Suprapubic skin (tissue), 4 donors: ENCODE data around the gene POLD3. TPM values are rescaled to one million over a fixed set of nuclear protein-coding genes. Genes with fewer than 3 reads are reported as not detected.

ENCODE experiments used
- DNase-seq, 2 donors: peaks; one replicate each; pipeline ENCODE4 v3.0.0-alpha.2; 2019; ENCODE audit warnings: low spot score in 2 of 2
- H3K27ac ChIP-seq: fragments of 200-600 bp; sonication (generic); one replicate; pipeline ENCODE4 v1.5.1; 2019
- H3K27me3 ChIP-seq: fragments of 200-600 bp; sonication (generic); one replicate; pipeline ENCODE4 v1.5.1; 2019
- H3K36me3 ChIP-seq: fragments of 200-600 bp; sonication (generic); one replicate; pipeline ENCODE4 v1.5.1; 2019
- H3K4me1 ChIP-seq: fragments of 200-600 bp; sonication (generic); one replicate; pipeline ENCODE4 v1.5.1; 2019
- H3K4me3 ChIP-seq: fragments of 200-600 bp; sonication (generic); one replicate; pipeline ENCODE4 v1.5.1; 2019; ENCODE audit warnings: mild to moderate bottlenecking
- H3K9me3 ChIP-seq: fragments of 200-600 bp; sonication (generic); one replicate; pipeline ENCODE4 v1.5.1; 2019
- CTCF ChIP-seq, 2 donors: fragments of 200-600 bp in 1 of 2; fragments of 450-650 bp in 1 of 2; sonication (generic) in 1 of 2; IDR thresholded peaks; one replicate each; pipeline ENCODE4 v1.5.1; 2016 to 2019; ENCODE audit warnings: antibody characterized with exemption in 2 of 2, mild to moderate bottlenecking in 1 of 2, moderate library complexity in 1 of 2
- EP300 ChIP-seq: sonication (generic); formaldehyde crosslinking; IDR thresholded peaks from one replicate; pipeline ENCODE4 v1.6.1; 2017; ENCODE audit warnings: antibody characterized with exemption
- POLR2A ChIP-seq, 2 donors: fragments of 450-650 bp; IDR thresholded peaks; one replicate each; pipeline ENCODE4 v1.6.1; 2017; ENCODE audit warnings: antibody characterized with exemption in 2 of 2, mild to moderate bottlenecking in 2 of 2, moderate library complexity in 2 of 2
- POLR2AphosphoS5 ChIP-seq, 3 donors: sonication (generic); formaldehyde crosslinking; IDR thresholded peaks; one replicate each; pipeline ENCODE4 v1.6.1; 2017; ENCODE audit warnings: antibody characterized with exemption in 3 of 3
- WGBS: methylation state at CpG from one replicate; pipeline ENCODE4 v1.1.5; 2018; 5-methylcytosine and 5-hydroxymethylcytosine counted together
- total RNA-seq, 4 donors: library from RNA; depleted of rRNA; stranded (reverse); fragments of >200 nt; gene quantifications; one replicate each; pipeline ENCODE4 v1.1.0, GENCODE V29; 2016

The POLD3 gene
- total RNA-seq, 4 donors from 2014 or later, result 10.9 to 26.6 (median 14.7) TPM

DNA sequence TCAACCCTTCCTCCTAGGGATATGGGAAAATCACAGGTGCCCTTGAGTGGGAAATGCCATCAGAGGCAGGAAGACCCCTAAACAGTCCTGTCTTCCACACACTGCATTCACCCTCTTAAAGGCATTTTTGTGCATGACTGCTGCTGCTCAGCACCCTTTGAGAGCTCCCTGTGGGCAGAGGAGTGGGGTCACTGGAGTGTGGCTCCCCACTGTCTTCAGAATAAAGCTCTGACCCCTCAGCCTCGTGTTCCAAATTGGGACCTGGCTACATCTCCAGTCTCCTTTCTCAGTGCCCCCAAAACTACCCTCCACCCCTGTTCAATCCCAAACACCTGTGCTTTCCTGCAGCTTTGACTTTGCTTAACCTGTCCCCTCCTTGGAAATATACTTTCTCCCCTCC lies 92.3 kb downstream of the POLD3 start:
- Histone ChIP-seq H3K27me3 (no peaks in the 10 kb centered on the region), H3K4me3 (no peak overlapping the region), H3K4me1 (peaks cover 12% of the 10 kb centered on the region), H3K36me3 (no peaks in the 10 kb centered on the region), H3K9me3 (no peaks in the 10 kb centered on the region), H3K27ac (no peak overlapping the region)
- WGBS, result 87% methylated on average over 1 of the region's 1 CpG
- TF ChIP-seq POLR2AphosphoS5 (IDR thresholded peaks at IDR 0.05), result no peak
- TF ChIP-seq EP300, result no peak
- TF ChIP-seq CTCF (IDR thresholded peaks at IDR 0.05), result no peak
- TF ChIP-seq POLR2A (IDR thresholded peaks at IDR 0.05), result no peak
- peak; percentile 26 to 29 for DNase-seq

GRCh38 chr11:74685338-74685737 lies 93.0 kb downstream of the POLD3 start:
- DNase-seq, result no peak
- H3K4me3 ChIP-seq, result no peak overlapping the region
- H3K27me3 ChIP-seq, result no peaks in the 10 kb centered on the region
- no peaks in the 10 kb centered on the region for H3K36me3 ChIP-seq
- H3K4me1 ChIP-seq, result peaks cover 12% of the 10 kb centered on the region
- H3K9me3 ChIP-seq, result no peaks in the 10 kb centered on the region
- TF ChIP-seq CTCF (IDR thresholded peaks at IDR 0.05), result no peak
- no peak for TF ChIP-seq POLR2A (IDR thresholded peaks at IDR 0.05)
- no peak for TF ChIP-seq EP300
- TF ChIP-seq POLR2AphosphoS5 (IDR thresholded peaks at IDR 0.05), result no peak
- no peak overlapping the region for H3K27ac ChIP-seq

DNA sequence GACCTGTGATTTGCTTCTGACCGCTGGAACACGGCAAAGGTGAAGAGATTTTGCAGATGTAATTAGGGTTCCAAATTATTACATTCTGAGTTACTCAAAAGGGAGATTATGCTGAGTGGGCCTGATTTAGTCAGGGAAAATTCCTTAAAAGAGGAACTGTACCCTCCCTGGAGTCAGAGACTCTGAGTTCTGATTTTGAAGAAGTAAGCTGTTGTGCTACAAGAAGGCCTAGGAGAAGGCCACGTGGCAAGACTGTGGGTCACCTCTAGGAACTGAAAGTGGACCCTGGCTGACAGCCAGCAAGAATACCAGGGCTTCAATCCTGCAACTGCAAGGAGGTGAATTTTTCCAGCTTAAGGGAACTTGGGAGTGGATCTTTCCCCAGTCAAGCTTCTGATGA lies 93.5 kb downstream of the POLD3 start:
- H3K36me3 ChIP-seq, result no peaks in the 10 kb centered on the region
- WGBS, result 96% methylated on average over 3 of the region's 3 CpGs
- H3K9me3 ChIP-seq, result no peaks in the 10 kb centered on the region
- H3K27me3 ChIP-seq, result no peaks in the 10 kb centered on the region
- peaks cover 12% of the 10 kb centered on the region for H3K4me1 ChIP-seq
- no peak for DNase-seq
- no peak overlapping the region for H3K27ac ChIP-seq
- no peak for TF ChIP-seq POLR2AphosphoS5 (IDR thresholded peaks at IDR 0.05)
- no peak for TF ChIP-seq CTCF (IDR thresholded peaks at IDR 0.05)
- no peak for TF ChIP-seq EP300
- no peak for TF ChIP-seq POLR2A (IDR thresholded peaks at IDR 0.05)
- H3K4me3 ChIP-seq, result no peak overlapping the region

- no peak overlapping the region for H3K27ac ChIP-seq
- no peak for TF ChIP-seq POLR2AphosphoS5 (IDR thresholded peaks at IDR 0.05)
- TF ChIP-seq EP300, result no peak
- no peak for TF ChIP-seq POLR2A (IDR thresholded peaks at IDR 0.05)
- TF ChIP-seq CTCF (IDR thresholded peaks at IDR 0.05), result no peak
- H3K9me3 ChIP-seq, result no peaks in the 10 kb centered on the region
- 76% methylated on average over 4 of the region's 4 CpGs for WGBS
- H3K36me3 ChIP-seq, result no peaks in the 10 kb centered on the region
- H3K4me3 ChIP-seq, result no peak overlapping the region
- DNase-seq, result no peak
- H3K4me1 ChIP-seq, result peaks cover 12% of the 10 kb centered on the region
- no peaks in the 10 kb centered on the region for H3K27me3 ChIP-seq
These were observed 94.4 kb downstream of the POLD3 start for GRCh38 chr11:74686792-74687191.

- H3K36me3 ChIP-seq, result no peaks in the 10 kb centered on the region
- H3K9me3 ChIP-seq, result no peaks in the 10 kb centered on the region
- TF ChIP-seq CTCF (IDR thresholded peaks at IDR 0.05), result no peak
- no peak for TF ChIP-seq POLR2A (IDR thresholded peaks at IDR 0.05)
- no peak overlapping the region for H3K27ac ChIP-seq
- H3K4me3 ChIP-seq, result no peak overlapping the region
- H3K27me3 ChIP-seq, result no peaks in the 10 kb centered on the region
- peaks cover 12% of the 10 kb centered on the region for H3K4me1 ChIP-seq
- no peak for DNase-seq
- 74% methylated on average over 6 of the region's 6 CpGs for WGBS
These were observed 95.0 kb downstream of the POLD3 start for GRCh38 chr11:74687237-74688023.
